G401 (cell line): Measurements from ENCODE around the gene SEL1L3. TPM values are rescaled to one million over a fixed set of nuclear protein-coding genes. Genes with fewer than 3 reads are reported as not detected.
"Not testable (repeated sequence)": the region's sequence is repeated elsewhere in the genome, so short reads cannot be mapped to it uniquely, and the experiment has no call there.

Source experiments
- DNase-seq: peaks from one replicate; pipeline ENCODE4 v3.0.0-alpha.2; 2015; ENCODE audit warnings: low spot score
- in situ Hi-C: cut with HindIII; loops from 2 replicates; pipeline ENCODE4 v1.10.0; 2016; ENCODE audit warnings: low sequenced_read_pairs, mixed read lengths
- total RNA-seq: library from RNA; depleted of rRNA; stranded (reverse); fragments of >200 nt; shearing (Covaris generic); gene quantifications from 2 replicates; pipeline ENCODE4 v1.2.3, GENCODE V29; 2014

Gene SEL1L3
- total RNA-seq, 1 experiment from 2014 or later: 133 TPM

DNA sequence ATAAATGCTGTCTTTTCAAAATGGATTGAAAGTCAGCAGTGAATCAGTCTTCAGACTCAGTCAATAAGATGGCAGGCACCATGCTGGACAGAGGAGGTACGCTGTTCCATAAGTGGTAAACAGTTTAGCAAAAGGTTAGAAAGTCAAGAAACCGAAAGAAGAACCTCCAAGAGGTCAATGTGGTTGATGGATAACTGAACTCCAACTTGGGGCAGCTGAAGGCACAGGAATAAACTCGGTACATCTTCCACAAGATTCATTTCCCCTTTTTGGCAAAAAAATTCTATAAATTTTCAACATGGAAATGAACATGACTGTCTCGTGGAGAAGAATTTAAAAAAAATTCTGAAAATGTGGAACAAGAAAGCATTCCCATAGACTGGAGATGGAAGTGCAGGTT, 18.4 kb upstream of the SEL1L3 start:
- DNase-seq: no peak
- in situ Hi-C loops: no loop called here

DNA sequence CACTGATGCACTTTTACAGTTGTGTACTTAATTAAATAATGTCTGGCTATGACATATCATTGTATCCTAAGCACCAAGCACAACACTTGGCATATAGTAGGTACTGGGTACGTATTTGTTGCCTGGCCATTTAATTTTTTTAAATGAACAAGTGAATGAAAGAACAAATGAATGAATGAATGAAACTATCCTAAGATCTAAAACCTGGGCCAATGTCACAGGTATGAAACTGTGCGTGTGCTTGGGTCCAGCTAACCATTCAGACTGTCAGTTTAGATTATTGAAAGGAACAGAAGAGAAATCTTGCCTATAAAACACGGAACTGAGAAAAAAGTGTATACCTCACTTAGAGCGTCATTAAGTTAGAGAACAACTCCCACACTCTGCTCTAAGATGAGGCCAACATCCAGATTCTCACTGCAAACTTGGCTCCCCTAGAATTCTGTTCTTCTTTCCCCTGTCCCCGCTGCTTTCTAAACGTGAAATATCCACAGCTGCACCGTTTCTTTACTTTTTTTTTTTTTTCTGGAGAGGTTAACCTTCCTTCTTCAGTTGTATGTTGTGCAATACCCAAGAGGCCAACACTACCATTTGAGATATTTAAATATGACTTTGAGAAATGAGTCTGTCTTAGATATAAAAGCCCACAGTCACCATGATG, 17.3 kb upstream of the SEL1L3 start:
- in situ Hi-C loops: no loop called here
- DNase-seq: no peak

DNA sequence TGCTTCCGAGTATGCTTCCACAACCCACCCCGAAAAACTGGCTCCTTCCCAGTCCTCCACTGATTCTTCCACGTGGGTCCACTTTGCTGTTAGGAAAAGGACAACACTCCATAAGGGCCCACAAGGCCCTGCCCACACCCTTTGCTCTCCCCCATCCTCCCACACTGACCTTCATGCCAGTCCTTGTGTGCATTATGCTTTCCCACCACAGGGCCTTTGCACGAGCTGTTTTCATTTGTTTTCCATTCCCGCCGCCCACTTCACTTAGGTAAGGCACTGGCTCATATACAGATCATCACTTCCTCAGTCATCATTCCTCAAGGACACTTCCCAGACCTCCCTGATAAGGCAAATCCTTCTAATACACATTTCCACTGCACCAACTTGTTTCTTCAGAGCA, 16.8 kb upstream of the SEL1L3 start:
- no peak for DNase-seq
- in situ Hi-C loops: no loop called here

- in situ Hi-C loops: no loop called here
- DNase-seq: no peak
Measured at GRCh38 chr4:25879091-25879584, 16.4 kb upstream of the SEL1L3 start.

DNA sequence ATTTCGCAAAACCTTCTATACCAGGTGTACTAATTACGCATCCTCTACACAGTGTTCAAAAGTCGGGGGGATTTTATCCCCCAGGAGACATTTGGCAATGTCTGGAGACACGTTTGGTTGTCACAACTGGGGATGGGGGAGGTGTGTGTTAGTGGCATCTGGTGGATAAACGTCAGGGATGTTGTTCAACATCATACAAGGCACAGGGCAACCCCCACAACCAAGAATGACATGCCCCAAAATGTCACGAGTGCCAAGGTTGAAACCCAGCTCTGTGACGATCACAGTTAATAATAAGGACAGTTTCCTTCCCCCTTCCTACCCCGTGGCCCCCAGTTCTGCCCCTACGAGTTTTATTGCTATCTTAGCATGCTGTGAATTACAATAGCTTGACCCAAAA, 15.9 kb upstream of the SEL1L3 start:
- in situ Hi-C loops: no loop called here

GRCh38 chr4:25875281-25875745, 12.5 kb upstream of the SEL1L3 start:
- in situ Hi-C loops: no loop called here
- no peak for DNase-seq

More for the DNA sequence above, 15.9 kb upstream of the SEL1L3 start:
- DNase-seq: no peak

- in situ Hi-C loops: no loop called here
- DNase-seq: no peak
Measured at GRCh38 chr4:25874655-25875054, 11.9 kb upstream of the SEL1L3 start.

- in situ Hi-C loops: no loop called here
- no peak for DNase-seq
Measured at GRCh38 chr4:25873632-25874129, 10.9 kb upstream of the SEL1L3 start.

GRCh38 chr4:25872851-25873631, 10.3 kb upstream of the SEL1L3 start:
- DNase-seq: no peak
- in situ Hi-C loops: no loop called here

DNA sequence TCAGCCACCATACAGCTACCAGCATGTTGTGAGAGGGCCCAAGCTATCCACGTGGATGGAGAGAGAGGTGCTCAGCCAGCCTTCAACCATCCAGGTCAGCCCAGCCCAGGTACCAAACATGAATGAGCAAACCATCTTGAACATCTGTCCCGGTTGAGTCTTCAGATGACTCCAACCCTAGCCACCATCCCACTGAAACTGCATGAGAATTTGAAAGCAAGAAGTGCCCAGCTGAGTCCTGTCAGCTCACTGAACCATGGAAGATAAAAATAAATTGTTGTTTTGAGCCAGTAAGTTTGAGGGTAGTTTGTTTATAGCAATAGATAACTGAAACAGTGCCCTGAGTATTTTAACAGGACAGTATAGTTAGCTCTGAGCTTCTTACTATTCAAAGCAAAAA, 7.3 kb upstream of the SEL1L3 start:
- no peak for DNase-seq
- in situ Hi-C loops: no loop called here

DNA sequence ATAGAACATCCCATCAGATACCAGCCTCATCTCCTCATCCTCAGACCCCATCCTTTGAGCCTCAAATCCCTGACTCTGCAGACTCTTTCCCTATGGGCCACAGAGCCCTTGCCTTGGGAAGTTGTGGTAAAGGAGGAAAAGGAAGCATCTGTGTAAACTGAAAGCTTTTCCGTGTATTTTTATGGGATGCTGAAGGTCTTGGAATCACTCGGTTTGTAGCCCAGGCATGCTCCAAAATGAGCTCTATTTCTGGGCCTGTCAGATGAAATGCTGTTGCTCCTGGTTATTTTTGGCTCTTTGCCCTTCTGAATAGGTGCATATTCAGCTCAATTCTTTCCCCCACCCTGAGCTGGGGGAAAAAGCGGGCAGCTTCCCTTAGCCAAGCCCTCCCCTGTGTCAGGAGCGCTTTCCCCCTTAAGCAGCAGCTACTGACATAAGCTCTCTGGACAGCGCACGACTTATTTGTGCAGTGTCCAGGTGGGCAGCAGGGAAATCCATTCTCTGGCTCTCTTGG, 5.0 kb upstream of the SEL1L3 start:
- in situ Hi-C loops: no loop called here
- no peak for DNase-seq

- in situ Hi-C loops, DNase-seq: not testable (repeated sequence)
Measured at GRCh38 chr4:25866401-25866800, 3.6 kb upstream of the SEL1L3 start.

DNA sequence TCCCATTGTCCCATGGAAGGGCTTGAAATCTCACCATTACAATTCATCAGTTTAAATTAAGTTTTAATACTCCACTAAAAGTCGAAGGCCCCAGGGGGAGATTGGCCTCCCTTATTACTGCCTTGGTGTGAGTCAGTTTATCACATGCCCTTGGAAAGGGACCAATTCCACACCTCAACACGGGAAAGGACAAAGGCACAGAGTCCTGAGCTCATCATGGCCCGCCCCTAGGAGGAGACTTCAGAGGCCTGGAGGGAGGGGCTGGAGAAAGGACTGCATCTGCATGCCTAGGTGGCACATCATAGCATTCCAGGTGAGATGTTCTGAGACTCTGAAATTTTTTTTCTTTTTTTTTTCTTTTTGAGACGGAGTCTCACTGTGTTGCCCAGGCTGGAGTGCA, 2.8 kb upstream of the SEL1L3 start:
- DNase-seq: no peak
- in situ Hi-C loops: no loop called here

GRCh38 chr4:25863831-25864418, 1.1 kb upstream of the SEL1L3 start:
- DNase-seq: peak; percentile 55

GRCh38 chr4:25863347-25863784, 578 bp upstream of the SEL1L3 start:
- in situ Hi-C loops: no loop called here

More at GRCh38 chr4:25863831-25864418, 1.1 kb upstream of the SEL1L3 start:
- in situ Hi-C loops: no loop called here

GRCh38 chr4:25861951-25862410, 807 bp downstream of the SEL1L3 start:
- DNase-seq: peak; percentile 71
- in situ Hi-C loops: no loop called here

More at GRCh38 chr4:25863347-25863784, 578 bp upstream of the SEL1L3 start:
- no peak for DNase-seq

DNA sequence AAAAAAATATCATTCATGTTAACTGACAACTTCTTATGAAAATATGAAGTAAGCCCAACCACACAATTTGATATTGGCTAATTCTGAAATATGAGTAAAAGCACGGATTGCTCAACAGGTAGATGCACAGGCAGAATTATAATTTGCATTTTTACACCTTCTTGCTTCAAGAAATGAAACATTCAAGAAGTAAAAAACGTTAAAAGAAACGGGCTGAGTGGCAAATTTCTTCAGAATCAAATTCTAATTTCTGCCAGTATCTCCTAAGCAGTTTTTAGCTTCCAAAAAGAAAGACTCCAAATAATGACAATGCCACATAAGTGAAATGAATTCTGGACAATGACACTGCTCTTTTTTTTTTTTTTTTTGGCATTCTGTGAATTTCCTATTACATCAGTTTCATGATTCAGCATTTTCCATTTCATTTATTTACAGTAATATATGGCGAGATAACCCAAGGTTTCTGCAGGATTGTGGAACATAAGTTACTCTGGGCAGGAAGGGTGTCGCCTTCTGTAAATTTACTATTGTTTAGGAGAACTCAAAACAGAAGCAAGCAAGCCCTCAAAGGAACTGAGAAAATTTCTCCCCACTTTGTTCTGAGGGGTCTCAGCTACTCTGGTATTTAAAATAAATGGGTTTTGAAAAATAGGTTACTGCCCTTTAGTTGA, 1.4 kb downstream of the SEL1L3 start:
- in situ Hi-C loops: no loop called here

GRCh38 chr4:25860586-25861279, 2.1 kb downstream of the SEL1L3 start:
- in situ Hi-C loops: no loop called here

More for the DNA sequence above, 1.4 kb downstream of the SEL1L3 start:
- peak; percentile 53 for DNase-seq

More at GRCh38 chr4:25860586-25861279, 2.1 kb downstream of the SEL1L3 start:
- peak; percentile 82 for DNase-seq
